ENCODE results near the gene CD8B2.
A peak's percentile ranks its signal among the peaks of the same experiment; 100 is the strongest.
"Not testable (repeated sequence)": the region's sequence is repeated elsewhere in the genome, so short reads cannot be mapped to it uniquely, and the experiment has no call there.

Gene CD8B2

DNA sequence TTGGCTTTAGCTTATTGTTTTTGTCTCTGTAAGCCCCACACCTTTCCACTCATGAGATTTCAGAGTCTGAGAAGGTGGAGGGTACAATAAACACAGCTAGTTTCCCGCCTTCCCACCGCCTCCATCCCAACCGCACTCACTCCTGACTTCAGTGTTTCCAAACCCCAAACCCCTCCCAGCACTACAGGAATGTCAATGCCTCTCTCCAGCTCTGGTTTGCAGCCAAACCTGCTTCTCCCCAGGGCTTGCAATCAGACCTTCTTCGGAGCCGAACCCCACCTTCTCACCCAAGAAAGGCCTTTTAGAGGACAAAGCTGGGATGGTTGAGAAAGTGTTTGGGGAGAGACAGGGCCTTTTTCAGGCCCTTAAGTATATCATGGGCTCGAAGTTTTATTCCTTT, 5.7 kb downstream of the CD8B2 start:
- not testable (repeated sequence) for H3K4me3 ChIP-seq (ENCODE audit: low read depth in 1 of 5, low read length in 5 of 5); H3K4me1 ChIP-seq (ENCODE audit: control insufficient read depth in 5 of 5, insufficient read depth in 5 of 5, low read length in 5 of 5); H3K27me3 ChIP-seq (ENCODE audit: control insufficient read depth in 5 of 5, insufficient read depth in 4 of 5, low read length in 5 of 5); H3K36me3 ChIP-seq (ENCODE audit: control insufficient read depth in 5 of 5, insufficient read depth in 5 of 5, low read length in 5 of 5); H3K27ac ChIP-seq (ENCODE audit: low read depth, low read length); H3K9ac ChIP-seq (ENCODE audit: low read length in 5 of 5); H3K9me3 ChIP-seq (ENCODE audit: control insufficient read depth in 5 of 5, low read length in 5 of 5)

DNA sequence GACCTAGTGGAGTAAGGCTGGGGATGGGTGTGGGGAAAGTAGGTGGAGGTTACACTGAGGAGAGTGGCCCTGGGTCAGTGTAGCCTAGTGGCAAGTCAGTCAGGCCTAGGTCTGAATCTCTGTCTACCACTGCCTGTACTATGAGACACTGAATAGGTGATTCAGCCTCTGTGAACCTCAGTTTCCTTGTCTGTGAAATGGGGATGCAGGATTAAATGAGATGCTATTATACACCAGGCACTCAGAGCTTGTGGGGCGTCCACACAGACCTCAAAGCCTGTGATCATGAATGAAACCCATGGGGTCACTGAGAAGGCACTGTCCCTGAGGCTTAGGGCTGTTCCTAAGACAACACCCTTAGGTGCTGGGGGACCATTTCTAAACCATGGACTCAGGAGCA, 11.4 kb downstream of the CD8B2 start:
- H3K36me3 ChIP-seq (ENCODE audit: control insufficient read depth in 5 of 5, insufficient read depth in 5 of 5, low read length in 5 of 5); H3K4me1 ChIP-seq (ENCODE audit: control insufficient read depth in 5 of 5, insufficient read depth in 5 of 5, low read length in 5 of 5); H3K4me3 ChIP-seq (ENCODE audit: low read depth in 1 of 5, low read length in 5 of 5); H3K27ac ChIP-seq (ENCODE audit: low read depth, low read length); H3K9me3 ChIP-seq (ENCODE audit: control insufficient read depth in 5 of 5, low read length in 5 of 5); H3K27me3 ChIP-seq (ENCODE audit: control insufficient read depth in 5 of 5, insufficient read depth in 4 of 5, low read length in 5 of 5); H3K9ac ChIP-seq (ENCODE audit: low read length in 5 of 5): not testable (repeated sequence)

DNA sequence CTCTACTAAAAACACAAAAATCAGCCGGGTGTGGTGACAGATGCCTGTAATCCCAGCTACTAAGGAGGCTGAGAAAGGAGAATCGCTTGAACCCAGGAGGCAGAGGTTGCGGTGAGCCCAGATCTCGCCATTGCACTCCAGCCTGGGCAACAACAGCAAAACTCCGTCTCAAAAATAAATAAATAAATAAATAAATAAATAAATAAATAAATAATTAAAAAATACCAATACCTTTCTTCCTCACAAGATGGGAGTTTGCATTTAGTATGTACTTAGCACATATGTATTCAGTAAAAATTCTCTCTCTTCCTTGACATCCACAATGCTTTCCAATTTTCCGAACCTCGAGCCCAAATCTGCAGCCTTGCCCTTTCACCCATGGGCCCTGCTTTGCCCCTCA, 13.2 kb downstream of the CD8B2 start:
- H3K27ac ChIP-seq (ENCODE audit: low read depth, low read length); H3K4me3 ChIP-seq (ENCODE audit: low read depth in 1 of 5, low read length in 5 of 5); H3K9me3 ChIP-seq (ENCODE audit: control insufficient read depth in 5 of 5, low read length in 5 of 5); H3K27me3 ChIP-seq (ENCODE audit: control insufficient read depth in 5 of 5, insufficient read depth in 4 of 5, low read length in 5 of 5); H3K9ac ChIP-seq (ENCODE audit: low read length in 5 of 5); H3K36me3 ChIP-seq (ENCODE audit: control insufficient read depth in 5 of 5, insufficient read depth in 5 of 5, low read length in 5 of 5); H3K4me1 ChIP-seq (ENCODE audit: control insufficient read depth in 5 of 5, insufficient read depth in 5 of 5, low read length in 5 of 5): not testable (repeated sequence)

DNA sequence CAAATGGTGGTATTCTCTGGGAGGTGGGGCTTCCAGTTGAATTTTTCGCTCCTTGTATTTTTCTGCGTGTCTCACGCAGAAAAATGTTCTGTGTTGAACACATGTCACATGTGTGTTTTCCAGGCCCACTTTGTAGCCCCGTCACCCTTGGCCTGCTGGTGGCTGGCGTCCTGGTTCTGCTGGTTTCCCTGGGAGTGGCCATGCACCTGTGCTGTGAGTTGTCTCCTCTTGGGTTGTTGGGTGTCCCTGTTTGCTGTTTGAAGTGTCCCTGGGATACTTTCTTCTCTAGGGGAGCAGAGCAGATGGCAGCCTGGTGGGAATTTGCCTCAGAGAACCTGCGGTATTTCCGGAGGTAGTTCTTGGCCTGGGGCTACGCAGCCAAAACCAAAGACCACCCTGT, 15.2 kb downstream of the CD8B2 start:
- H3K4me3 ChIP-seq (ENCODE audit: low read depth in 1 of 5, low read length in 5 of 5); H3K9me3 ChIP-seq (ENCODE audit: control insufficient read depth in 5 of 5, low read length in 5 of 5); H3K4me1 ChIP-seq (ENCODE audit: control insufficient read depth in 5 of 5, insufficient read depth in 5 of 5, low read length in 5 of 5); H3K27me3 ChIP-seq (ENCODE audit: control insufficient read depth in 5 of 5, insufficient read depth in 4 of 5, low read length in 5 of 5); H3K27ac ChIP-seq (ENCODE audit: low read depth, low read length); H3K36me3 ChIP-seq (ENCODE audit: control insufficient read depth in 5 of 5, insufficient read depth in 5 of 5, low read length in 5 of 5); H3K9ac ChIP-seq (ENCODE audit: low read length in 5 of 5): not testable (repeated sequence)

DNA sequence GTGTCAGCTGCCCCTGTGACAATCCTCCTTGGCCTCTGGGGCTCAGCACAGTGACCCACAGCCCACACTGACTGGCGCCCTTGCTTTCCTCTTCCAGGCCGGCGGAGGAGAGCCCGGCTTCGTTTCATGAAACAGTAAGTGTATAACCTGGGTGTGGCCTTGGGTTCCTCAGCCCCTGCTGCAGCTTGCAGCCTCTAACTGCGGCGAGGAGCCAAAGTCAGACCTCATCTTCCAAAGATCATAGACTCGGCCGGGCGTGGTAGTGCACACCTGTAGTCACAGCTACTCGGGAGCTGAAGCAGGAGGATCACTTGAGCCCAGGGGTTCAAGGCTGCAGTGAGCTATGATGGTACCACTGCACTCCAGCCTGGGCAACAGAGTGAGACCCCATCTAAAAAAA, 17.0 kb downstream of the CD8B2 start:
- H3K9ac ChIP-seq (ENCODE audit: low read length in 5 of 5); H3K36me3 ChIP-seq (ENCODE audit: control insufficient read depth in 5 of 5, insufficient read depth in 5 of 5, low read length in 5 of 5); H3K4me1 ChIP-seq (ENCODE audit: control insufficient read depth in 5 of 5, insufficient read depth in 5 of 5, low read length in 5 of 5); H3K27ac ChIP-seq (ENCODE audit: low read depth, low read length); H3K9me3 ChIP-seq (ENCODE audit: control insufficient read depth in 5 of 5, low read length in 5 of 5); H3K4me3 ChIP-seq (ENCODE audit: low read depth in 1 of 5, low read length in 5 of 5); H3K27me3 ChIP-seq (ENCODE audit: control insufficient read depth in 5 of 5, insufficient read depth in 4 of 5, low read length in 5 of 5): not testable (repeated sequence)

DNA sequence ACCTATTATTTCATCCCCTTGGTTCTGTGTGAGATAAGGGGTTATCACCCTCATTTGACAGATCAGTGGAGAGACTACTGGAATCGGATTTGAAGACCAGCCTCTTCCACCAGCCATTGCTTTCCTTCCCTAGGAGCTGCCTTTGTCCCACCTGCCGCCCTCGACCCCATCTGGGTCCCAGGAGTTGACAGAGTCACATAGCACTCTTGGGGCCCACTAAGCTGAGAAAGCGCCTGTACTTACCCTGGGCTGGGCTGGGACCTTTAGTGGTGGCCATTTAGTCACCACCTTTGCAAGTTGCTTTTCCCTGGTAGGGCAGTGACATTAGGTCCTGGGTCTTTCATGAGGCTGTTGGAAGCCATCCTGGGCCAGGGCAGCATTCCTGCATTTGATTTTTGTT, 17.6 kb downstream of the CD8B2 start:
- not testable (repeated sequence) for H3K36me3 ChIP-seq (ENCODE audit: control insufficient read depth in 5 of 5, insufficient read depth in 5 of 5, low read length in 5 of 5); H3K27ac ChIP-seq (ENCODE audit: low read depth, low read length); H3K4me3 ChIP-seq (ENCODE audit: low read depth in 1 of 5, low read length in 5 of 5); H3K4me1 ChIP-seq (ENCODE audit: control insufficient read depth in 5 of 5, insufficient read depth in 5 of 5, low read length in 5 of 5); H3K27me3 ChIP-seq (ENCODE audit: control insufficient read depth in 5 of 5, insufficient read depth in 4 of 5, low read length in 5 of 5); H3K9me3 ChIP-seq (ENCODE audit: control insufficient read depth in 5 of 5, low read length in 5 of 5); H3K9ac ChIP-seq (ENCODE audit: low read length in 5 of 5)

DNA sequence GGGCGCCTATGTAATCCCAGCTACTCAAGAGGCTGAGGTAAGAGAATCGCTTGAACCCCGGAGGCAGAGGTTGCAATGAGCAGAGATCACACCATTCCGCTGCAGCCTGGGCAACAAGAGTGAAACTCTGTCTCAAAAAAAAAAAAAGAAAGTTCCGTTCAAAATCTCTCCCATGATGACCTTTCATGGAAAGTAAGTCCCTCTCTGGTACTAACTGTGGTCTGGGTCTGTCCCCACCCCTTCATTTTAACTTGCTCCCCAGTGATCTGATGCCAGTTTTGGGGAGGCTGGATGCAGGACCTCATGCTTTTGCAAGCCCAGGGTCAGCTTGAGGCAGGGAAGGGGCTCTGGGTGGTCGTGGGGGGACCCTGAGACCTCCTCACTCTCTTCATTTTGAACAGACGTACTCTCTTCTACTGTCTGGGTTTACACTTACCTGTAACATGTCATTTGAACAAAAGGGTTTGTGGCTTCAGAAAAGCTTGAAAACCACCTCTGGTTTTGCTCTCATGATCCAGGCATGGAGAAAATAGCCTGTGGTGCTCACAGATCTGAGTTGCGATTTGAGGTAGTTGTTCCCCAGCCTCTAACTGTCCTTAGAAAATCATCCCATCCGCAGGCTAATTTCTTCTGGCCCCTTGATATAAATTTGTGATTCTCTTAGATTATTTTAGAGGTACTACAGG, 19.0 kb downstream of the CD8B2 start:
- H3K9ac ChIP-seq (ENCODE audit: low read length in 5 of 5); H3K4me3 ChIP-seq (ENCODE audit: low read depth in 1 of 5, low read length in 5 of 5); H3K9me3 ChIP-seq (ENCODE audit: control insufficient read depth in 5 of 5, low read length in 5 of 5); H3K36me3 ChIP-seq (ENCODE audit: control insufficient read depth in 5 of 5, insufficient read depth in 5 of 5, low read length in 5 of 5); H3K27me3 ChIP-seq (ENCODE audit: control insufficient read depth in 5 of 5, insufficient read depth in 4 of 5, low read length in 5 of 5); H3K27ac ChIP-seq (ENCODE audit: low read depth, low read length); H3K4me1 ChIP-seq (ENCODE audit: control insufficient read depth in 5 of 5, insufficient read depth in 5 of 5, low read length in 5 of 5): not testable (repeated sequence)

DNA sequence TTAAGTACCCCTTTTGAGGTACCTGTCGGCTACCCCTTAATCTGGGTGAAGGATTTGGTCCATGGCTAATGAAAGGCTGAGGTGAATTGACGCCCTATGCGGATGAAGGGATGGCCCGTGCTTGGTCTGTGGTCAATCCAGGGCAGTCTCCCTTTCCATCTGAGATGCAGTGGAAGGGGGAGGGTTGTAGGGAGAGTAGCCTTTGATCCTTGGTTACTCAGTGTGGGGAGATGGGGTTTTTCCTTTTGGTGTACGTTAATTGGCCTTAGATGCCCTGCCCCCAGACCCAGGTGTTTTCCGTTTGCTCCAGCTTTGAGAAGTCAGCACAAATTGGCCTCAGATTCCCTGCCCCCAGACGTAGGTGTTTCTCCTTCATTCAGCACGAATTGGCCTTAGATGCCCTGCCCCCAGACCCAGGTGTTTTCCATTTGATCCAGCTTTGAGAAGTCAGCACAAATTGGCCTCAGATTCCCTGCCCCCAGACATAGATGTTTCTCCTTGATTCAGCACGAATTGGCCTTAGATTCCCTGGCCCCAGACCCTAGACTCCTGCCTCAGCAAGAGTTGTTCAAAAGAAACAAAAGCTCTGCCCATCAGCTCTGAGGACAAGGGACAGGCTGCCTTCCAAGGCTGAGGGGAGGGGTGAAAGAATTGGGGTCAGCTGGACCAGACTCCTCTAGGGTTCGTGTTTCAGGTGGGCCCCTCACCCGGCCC, 21.7 kb downstream of the CD8B2 start:
- not testable (repeated sequence) for H3K9me3 ChIP-seq (ENCODE audit: control insufficient read depth in 5 of 5, low read length in 5 of 5); H3K27ac ChIP-seq (ENCODE audit: low read depth, low read length); H3K9ac ChIP-seq (ENCODE audit: low read length in 5 of 5); H3K27me3 ChIP-seq (ENCODE audit: control insufficient read depth in 5 of 5, insufficient read depth in 4 of 5, low read length in 5 of 5); H3K4me3 ChIP-seq (ENCODE audit: low read depth in 1 of 5, low read length in 5 of 5); H3K36me3 ChIP-seq (ENCODE audit: control insufficient read depth in 5 of 5, insufficient read depth in 5 of 5, low read length in 5 of 5); H3K4me1 ChIP-seq (ENCODE audit: control insufficient read depth in 5 of 5, insufficient read depth in 5 of 5, low read length in 5 of 5)

DNA sequence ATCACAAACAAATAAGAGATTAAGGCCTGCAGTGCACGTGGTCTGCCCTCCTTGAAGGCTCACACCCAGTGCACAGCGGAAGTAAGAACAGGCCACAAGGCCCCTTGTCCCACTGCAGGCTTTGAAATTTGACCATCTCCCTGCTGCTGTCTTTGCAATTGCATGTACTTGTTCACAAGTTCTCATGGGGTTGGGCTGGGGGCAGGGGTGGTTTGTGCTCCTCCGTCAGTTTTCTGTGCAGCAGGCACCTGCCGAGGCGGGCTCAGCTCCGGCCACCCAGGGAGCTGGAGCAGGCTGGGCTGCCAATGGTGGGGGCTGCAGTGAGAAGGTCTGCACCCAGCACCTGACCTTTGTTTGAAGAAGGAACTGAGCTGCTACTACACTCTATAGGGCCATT, 22.2 kb downstream of the CD8B2 start:
- not testable (repeated sequence) for H3K27me3 ChIP-seq (ENCODE audit: control insufficient read depth in 5 of 5, insufficient read depth in 4 of 5, low read length in 5 of 5); H3K4me3 ChIP-seq (ENCODE audit: low read depth in 1 of 5, low read length in 5 of 5); H3K4me1 ChIP-seq (ENCODE audit: control insufficient read depth in 5 of 5, insufficient read depth in 5 of 5, low read length in 5 of 5); H3K9me3 ChIP-seq (ENCODE audit: control insufficient read depth in 5 of 5, low read length in 5 of 5); H3K36me3 ChIP-seq (ENCODE audit: control insufficient read depth in 5 of 5, insufficient read depth in 5 of 5, low read length in 5 of 5); H3K27ac ChIP-seq (ENCODE audit: low read depth, low read length); H3K9ac ChIP-seq (ENCODE audit: low read length in 5 of 5)

DNA sequence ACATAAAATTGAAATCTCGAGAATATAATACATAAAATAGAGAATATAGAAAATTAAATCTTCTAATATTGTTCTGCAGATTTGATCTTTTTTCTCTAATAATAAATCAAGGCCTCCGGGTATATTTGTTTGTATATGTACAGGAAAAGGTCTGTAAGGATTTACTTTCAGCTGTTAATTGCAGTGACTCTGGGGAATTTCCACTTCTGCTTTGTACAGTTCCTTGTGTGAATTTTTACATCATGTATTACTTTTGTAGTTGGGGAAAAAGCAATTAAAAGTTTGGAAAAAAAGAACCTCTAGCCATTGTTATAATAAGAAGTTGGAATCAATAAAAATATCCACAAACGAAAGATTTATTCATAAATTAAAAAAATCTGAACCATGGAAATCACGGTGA, 23.6 kb downstream of the CD8B2 start:
- not testable (repeated sequence) for H3K4me1 ChIP-seq (ENCODE audit: control insufficient read depth in 5 of 5, insufficient read depth in 5 of 5, low read length in 5 of 5); H3K9me3 ChIP-seq (ENCODE audit: control insufficient read depth in 5 of 5, low read length in 5 of 5); H3K4me3 ChIP-seq (ENCODE audit: low read depth in 1 of 5, low read length in 5 of 5); H3K36me3 ChIP-seq (ENCODE audit: control insufficient read depth in 5 of 5, insufficient read depth in 5 of 5, low read length in 5 of 5); H3K9ac ChIP-seq (ENCODE audit: low read length in 5 of 5); H3K27ac ChIP-seq (ENCODE audit: low read depth, low read length); H3K27me3 ChIP-seq (ENCODE audit: control insufficient read depth in 5 of 5, insufficient read depth in 4 of 5, low read length in 5 of 5)

DNA sequence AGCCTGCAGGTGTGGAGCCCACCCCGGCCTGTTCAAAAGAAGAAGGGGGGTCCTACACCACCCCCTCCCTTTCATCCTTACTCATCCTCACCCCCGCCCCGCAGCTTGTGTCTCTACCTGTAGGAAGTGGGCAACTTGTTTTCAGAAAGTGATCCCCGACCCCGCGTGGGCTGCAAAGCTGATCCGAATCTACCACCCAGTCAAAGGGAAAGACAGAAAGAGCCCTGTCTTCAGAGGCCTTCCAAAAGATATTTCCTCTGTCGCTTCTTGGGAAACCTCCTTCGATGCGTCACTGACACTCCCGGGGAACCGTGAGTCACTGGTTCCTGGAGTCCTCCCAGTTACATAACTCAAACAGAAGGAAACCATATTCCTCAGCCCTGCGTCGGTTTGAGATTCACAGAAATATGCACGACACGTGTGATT, 24.3 kb downstream of the CD8B2 start:
- not testable (repeated sequence) for H3K27ac ChIP-seq (ENCODE audit: low read depth, low read length); H3K9me3 ChIP-seq (ENCODE audit: control insufficient read depth in 5 of 5, low read length in 5 of 5); H3K4me1 ChIP-seq (ENCODE audit: control insufficient read depth in 5 of 5, insufficient read depth in 5 of 5, low read length in 5 of 5); H3K27me3 ChIP-seq (ENCODE audit: control insufficient read depth in 5 of 5, insufficient read depth in 4 of 5, low read length in 5 of 5); H3K9ac ChIP-seq (ENCODE audit: low read length in 5 of 5); H3K36me3 ChIP-seq (ENCODE audit: control insufficient read depth in 5 of 5, insufficient read depth in 5 of 5, low read length in 5 of 5)
- peak overlapping the region in 1 of 5 donors; percentile 46 for H3K4me3 ChIP-seq (ENCODE audit: low read depth in 1 of 5, low read length in 5 of 5)

Measured in subcutaneous abdominal adipose tissue (tissue), 5 donors.